ENCODE results near the gene MAPKAPK2.
A peak's percentile ranks its signal among the peaks of the same experiment; 100 is the strongest.
"Not testable (repeated sequence)": the region's sequence is repeated elsewhere in the genome, so short reads cannot be mapped to it uniquely, and the experiment has no call there.

Gene MAPKAPK2

DNA sequence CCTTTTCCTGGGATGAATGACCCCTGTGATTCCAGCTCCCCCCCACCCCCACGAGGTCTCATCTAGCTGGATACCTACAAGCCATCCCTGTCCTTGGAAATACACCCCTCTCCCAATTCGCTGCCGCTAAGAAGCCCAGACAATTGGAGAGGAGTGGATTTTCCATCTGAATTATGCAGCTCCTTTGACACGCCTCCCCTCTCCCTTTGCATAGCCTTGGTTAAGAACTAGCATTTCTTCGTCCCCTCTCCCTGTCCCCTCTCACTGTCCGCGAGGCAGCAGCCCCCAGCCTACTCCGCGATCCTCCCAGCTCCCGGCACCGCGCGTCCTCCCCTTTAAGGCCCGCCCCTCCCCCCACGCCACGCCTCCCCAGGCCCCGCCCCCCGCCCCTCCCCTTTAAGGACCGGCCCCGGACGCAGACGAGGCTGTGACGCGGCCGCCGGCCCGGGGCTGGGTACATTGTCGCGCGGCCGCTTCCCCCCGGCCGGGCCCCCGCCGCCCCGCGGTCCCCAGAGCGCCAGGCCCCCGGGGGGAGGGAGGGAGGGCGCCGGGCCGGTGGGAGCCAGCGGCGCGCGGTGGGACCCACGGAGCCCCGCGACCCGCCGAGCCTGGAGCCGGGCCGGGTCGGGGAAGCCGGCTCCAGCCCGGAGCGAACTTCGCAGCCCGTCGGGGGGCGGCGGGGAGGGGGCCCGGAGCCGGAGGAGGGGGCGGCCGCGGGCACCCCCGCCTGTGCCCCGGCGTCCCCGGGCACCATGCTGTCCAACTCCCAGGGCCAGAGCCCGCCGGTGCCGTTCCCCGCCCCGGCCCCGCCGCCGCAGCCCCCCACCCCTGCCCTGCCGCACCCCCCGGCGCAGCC is at the start of gene MAPKAPK2:
Gene MAPKAPK2, plus strand, starts transcription at position 428 of the 856 bp plus-strand sequence. Its CDS starts 325 bp downstream, at position 753.
- TF ChIP-seq, protein P1, sequence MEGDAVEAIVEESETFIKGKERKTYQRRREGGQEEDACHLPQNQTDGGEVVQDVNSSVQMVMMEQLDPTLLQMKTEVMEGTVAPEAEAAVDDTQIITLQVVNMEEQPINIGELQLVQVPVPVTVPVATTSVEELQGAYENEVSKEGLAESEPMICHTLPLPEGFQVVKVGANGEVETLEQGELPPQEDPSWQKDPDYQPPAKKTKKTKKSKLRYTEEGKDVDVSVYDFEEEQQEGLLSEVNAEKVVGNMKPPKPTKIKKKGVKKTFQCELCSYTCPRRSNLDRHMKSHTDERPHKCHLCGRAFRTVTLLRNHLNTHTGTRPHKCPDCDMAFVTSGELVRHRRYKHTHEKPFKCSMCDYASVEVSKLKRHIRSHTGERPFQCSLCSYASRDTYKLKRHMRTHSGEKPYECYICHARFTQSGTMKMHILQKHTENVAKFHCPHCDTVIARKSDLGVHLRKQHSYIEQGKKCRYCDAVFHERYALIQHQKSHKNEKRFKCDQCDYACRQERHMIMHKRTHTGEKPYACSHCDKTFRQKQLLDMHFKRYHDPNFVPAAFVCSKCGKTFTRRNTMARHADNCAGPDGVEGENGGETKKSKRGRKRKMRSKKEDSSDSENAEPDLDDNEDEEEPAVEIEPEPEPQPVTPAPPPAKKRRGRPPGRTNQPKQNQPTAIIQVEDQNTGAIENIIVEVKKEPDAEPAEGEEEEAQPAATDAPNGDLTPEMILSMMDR (IDR thresholded peaks at IDR 0.05; ENCODE audit: control extremely low read depth, extremely low read depth, low read depth, missing control alignments): no peak
- DNase-seq (ENCODE audit: extremely low spot score): peak; percentile 96
- ChIA-PET POLR2A (no interaction called here), CTCF (interaction anchor here (1.2 to 30.1 kb wide), 3 partner anchors 16 to 298 kb away, joined by 4 to 637 read pairs (median 5); no protein-coding TSS in a partner anchor)

DNA sequence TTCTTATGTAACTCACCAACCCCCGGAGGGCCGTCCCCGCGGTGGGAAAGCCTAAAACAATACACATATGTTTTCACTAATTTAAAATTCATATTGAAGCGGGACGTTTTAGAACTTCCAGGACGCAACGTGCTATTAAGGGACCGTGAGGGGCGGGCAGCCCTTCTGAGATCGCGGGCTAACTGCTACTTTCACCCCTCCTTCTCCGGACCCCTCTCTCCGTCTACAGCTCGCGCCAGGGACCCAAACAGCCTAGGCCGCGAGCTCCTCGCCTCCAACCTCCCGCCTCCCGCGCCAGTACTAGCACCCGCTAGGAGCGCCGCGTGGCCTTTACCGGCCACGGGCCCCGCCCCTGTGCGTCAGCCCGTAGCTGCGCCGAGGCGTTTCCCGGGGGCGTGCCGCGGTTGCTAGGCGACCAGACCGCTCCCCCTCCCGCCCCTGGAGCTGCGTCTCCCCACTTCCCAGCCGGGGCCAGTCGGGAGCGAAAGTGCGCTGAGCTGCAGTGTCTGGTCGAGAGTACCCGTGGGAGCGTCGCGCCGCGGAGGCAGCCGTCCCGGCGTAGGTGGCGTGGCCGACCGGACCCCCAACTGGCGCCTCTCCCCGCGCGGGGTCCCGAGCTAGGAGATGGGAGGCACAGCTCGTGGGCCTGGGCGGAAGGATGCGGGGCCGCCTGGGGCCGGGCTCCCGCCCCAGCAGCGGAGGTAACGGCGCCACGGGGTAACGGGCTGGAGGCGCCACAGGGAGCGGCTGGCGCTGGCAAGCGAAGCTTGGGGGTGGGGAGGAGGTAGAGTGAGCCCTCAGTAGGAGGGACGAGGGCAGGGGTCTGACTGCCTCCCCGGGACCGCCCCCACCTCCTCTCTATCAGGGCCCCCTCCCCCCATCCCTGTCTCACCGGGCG is 49.4 kb upstream of the MAPKAPK2 start, which contains the start of gene DYRK3:
Gene DYRK3, plus strand, starts transcription at position 457 of the 898 bp plus-strand sequence. Its CDS starts 168 bp downstream, at position 625.
- POLR2A ChIA-PET: interaction anchor here (0.7 to 1.5 kb wide), 9 partner anchors 13 to 347 kb away, joined by 3 to 6 read pairs (median 4); partner anchors contain the start of genes EIF2D and IKBKE
- CTCF ChIA-PET: interaction anchor here (0.6 to 10.3 kb wide), 44 partner anchors 8 to 350 kb away, joined by 3 to 314 read pairs (median 5); partner anchors contain the start of genes EIF2D and IL19
- TF ChIP-seq, protein P1 (IDR thresholded peaks at IDR 0.05; ENCODE audit: control extremely low read depth, extremely low read depth, low read depth, missing control alignments): no peak

DNA sequence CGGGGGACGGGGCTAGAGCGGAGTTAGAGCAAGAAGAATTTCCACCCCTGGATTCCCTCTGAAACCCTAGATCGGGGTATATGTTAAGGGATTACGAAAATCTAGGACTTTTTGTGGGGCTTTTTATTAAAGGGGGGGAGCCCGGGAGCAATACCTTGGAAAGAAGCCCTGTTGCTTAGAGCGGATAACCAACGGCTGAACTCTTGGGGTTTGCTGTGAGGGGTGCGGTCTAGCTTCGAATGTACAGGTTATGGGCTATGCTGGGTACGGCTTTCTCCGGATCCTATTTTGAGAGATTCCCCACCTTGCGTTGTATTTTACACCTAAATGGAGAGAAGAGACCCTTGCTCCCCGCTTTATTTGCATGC is 48.7 kb upstream of the MAPKAPK2 start:
- ChIA-PET CTCF (interaction anchor here (0.9 to 10.3 kb wide), 19 partner anchors 11 to 344 kb away, joined by 3 to 314 read pairs (median 6); partner anchors contain the start of gene EIF2D), POLR2A (interaction anchor here (1.0 to 1.5 kb wide), 6 partner anchors 13 to 346 kb away, joined by 4 to 6 read pairs (median 5); partner anchors contain the start of gene EIF2D)
- TF ChIP-seq, protein P1 (IDR thresholded peaks at IDR 0.05; ENCODE audit: control extremely low read depth, extremely low read depth, low read depth, missing control alignments): no peak
- no peak for DNase-seq (ENCODE audit: extremely low spot score)

More for the DNA sequence above, 49.4 kb upstream of the MAPKAPK2 start, which contains the start of gene DYRK3:
- DNase-seq (ENCODE audit: extremely low spot score): peak; percentile 97

DNA sequence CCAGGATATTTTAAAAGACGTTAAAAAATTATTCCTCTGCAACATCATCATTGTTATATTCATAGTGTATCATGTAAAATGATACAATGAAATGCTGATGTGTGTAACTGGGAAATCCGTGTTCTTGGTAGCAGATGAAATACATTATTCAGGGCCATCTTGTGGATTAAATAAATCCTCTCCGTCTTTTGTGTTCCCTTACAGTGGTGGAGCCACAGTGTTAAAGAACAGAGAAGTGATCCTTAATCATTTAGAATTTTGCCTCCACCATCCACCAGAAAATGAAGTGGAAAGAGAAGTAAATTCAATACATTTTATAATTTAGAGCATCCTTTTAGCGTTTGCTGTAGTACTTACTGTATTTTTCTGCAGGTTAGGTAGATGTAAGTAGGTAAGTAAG is 48.0 kb upstream of the MAPKAPK2 start:
- TF ChIP-seq, protein P1 (IDR thresholded peaks at IDR 0.05; ENCODE audit: control extremely low read depth, extremely low read depth, low read depth, missing control alignments): no peak
- POLR2A ChIA-PET: no interaction called here
- no peak for DNase-seq (ENCODE audit: extremely low spot score)
- CTCF ChIA-PET: interaction anchor here (1.3 to 10.3 kb wide), 4 partner anchors 25 to 157 kb away, joined by 3 to 314 read pairs (median 11); partner anchors contain the start of gene EIF2D

DNA sequence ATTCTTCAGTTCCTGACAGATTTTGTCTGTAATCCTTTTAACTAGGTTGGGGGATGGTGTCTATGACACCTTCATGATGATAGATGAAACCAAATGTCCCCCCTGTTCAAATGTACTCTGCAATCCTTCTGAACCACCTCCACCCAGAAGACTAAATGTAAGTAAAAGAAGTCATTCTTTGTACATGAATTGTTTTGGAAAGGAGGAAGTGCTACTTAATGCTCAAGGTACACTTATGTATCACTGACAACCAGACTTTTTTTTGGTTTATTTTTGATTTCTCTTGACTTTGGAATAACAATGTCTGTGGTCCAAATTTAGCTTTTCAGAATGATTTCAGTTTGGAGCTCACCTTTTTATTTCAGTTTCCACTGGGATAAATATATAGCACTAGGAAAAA is 47.1 kb upstream of the MAPKAPK2 start:
- CTCF ChIA-PET: interaction anchor here (1.2 to 10.3 kb wide), 3 partner anchors 11 to 158 kb away, joined by 5 to 314 read pairs (median 6); no protein-coding TSS in a partner anchor
- DNase-seq (ENCODE audit: extremely low spot score): no peak
- POLR2A ChIA-PET: no interaction called here
- TF ChIP-seq, protein P1 (IDR thresholded peaks at IDR 0.05; ENCODE audit: control extremely low read depth, extremely low read depth, low read depth, missing control alignments): no peak

DNA sequence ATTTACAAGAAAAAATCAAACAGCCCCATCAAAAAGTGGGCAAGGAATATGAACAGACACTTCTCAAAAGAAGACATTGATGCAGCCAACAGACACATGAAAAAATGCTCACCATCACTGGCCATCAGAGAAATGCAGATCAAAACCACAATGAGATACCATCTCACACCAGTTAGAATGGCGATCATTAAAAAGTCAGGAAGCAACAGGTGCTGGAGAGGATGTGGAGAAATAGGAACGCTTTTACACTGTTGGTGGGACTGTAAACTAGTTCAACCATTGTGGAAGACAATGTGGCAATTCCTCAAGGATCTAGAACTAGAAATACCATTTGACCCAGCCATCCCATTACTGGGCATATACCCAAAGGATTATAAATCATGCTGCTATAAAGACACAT is 42.6 kb upstream of the MAPKAPK2 start:
- POLR2A ChIA-PET; DNase-seq (ENCODE audit: extremely low spot score): not testable (repeated sequence)
- CTCF ChIA-PET: interaction anchor here (10.3 kb wide), 1 partner anchor 20 kb away, joined by 314 read pairs; no protein-coding TSS in a partner anchor
